Measurements from ENCODE around the gene GATA3. TPM values are rescaled to one million over a fixed set of nuclear protein-coding genes. Genes with fewer than 3 reads are reported as not detected.

Gene GATA3
- total RNA-seq, 3 donors from 2014 or later, result 0.48 to 36.4 (median 28.2) TPM

DNA sequence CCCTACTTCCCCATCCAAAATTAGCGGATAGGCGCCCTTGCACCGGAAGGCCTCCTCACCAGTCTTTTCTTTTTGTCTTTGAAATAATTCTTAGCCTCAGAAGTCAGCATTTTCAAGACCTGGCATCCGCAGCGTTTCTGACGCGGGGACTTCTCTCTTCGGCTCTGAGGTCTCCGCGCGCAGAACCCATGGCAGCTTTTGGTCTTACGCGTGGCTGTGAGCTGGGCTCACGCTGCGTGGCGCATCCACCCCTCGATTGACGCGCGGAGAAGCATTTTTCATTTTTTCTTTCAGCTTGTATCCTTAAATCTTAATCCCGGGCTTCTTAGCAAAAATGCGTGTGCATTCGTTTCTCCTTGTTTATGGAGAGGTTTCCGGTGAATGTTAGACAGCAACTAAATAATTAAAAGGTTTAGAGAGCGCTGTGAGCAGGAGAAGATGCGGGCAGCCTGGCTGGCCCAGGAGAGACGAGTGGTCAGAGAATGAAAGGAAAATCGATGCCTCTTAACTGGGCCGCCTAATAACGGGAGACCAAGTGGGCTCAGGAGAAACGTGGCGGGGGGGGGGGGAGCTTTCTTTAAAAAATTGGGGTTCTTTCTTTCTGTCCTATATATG, 2.0 kb upstream of the GATA3 start:
- intact Hi-C loops (cut with DNase I; ENCODE audit: low total_unique reads), result no loop called here
- DNase-seq (ENCODE audit: low spot score in 2 of 2), result no peak
- peaks cover 0 to 56% of the 10 kb centered on the region in 2 donors for H3K27me3 ChIP-seq
- no peaks in the 10 kb centered on the region for H3K4me1 ChIP-seq
- H3K27ac ChIP-seq, result peak overlapping the region; percentile 91 to 96
- H3K36me3 ChIP-seq, result no peaks in the 10 kb centered on the region
- peak overlapping the region in 2 of 3 donors; percentile 72 to 87 for H3K4me3 ChIP-seq
- TF ChIP-seq POLR2AphosphoS5 (IDR thresholded peaks at IDR 0.05) (no peak), POLR2A (IDR thresholded peaks at IDR 0.05) (no peak)
- TF ChIP-seq, protein P1, sequence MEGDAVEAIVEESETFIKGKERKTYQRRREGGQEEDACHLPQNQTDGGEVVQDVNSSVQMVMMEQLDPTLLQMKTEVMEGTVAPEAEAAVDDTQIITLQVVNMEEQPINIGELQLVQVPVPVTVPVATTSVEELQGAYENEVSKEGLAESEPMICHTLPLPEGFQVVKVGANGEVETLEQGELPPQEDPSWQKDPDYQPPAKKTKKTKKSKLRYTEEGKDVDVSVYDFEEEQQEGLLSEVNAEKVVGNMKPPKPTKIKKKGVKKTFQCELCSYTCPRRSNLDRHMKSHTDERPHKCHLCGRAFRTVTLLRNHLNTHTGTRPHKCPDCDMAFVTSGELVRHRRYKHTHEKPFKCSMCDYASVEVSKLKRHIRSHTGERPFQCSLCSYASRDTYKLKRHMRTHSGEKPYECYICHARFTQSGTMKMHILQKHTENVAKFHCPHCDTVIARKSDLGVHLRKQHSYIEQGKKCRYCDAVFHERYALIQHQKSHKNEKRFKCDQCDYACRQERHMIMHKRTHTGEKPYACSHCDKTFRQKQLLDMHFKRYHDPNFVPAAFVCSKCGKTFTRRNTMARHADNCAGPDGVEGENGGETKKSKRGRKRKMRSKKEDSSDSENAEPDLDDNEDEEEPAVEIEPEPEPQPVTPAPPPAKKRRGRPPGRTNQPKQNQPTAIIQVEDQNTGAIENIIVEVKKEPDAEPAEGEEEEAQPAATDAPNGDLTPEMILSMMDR (IDR thresholded peaks at IDR 0.05), result no peak
- H3K9me3 ChIP-seq, result no peaks in the 10 kb centered on the region

DNA sequence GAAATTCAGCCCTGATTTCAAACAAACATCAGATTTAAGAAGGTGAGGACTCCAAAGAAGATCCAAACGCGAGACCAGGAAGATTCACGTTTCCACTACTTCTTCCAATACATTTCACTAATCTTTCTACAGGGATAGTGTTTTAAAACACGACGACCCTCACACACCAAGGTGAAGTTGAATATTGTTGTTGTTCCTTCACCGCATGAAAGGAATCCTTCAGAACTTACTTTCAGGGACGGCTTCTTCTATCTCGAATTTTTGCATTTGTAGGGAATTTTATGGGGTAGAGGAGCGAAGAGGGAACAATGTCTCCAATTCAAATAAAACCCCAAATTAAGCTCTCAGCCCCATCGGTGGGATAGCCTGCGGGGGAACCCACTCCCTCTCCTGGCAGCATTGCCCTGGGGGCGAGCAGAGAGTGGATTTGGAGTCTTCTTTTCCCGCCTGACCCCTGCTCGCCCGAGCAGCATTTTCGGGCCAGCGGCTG, 1.5 kb upstream of the GATA3 start:
- H3K27ac ChIP-seq, result peak overlapping the region; percentile 91 to 96
- peaks cover 0 to 51% of the 10 kb centered on the region in 2 donors for H3K27me3 ChIP-seq

DNA sequence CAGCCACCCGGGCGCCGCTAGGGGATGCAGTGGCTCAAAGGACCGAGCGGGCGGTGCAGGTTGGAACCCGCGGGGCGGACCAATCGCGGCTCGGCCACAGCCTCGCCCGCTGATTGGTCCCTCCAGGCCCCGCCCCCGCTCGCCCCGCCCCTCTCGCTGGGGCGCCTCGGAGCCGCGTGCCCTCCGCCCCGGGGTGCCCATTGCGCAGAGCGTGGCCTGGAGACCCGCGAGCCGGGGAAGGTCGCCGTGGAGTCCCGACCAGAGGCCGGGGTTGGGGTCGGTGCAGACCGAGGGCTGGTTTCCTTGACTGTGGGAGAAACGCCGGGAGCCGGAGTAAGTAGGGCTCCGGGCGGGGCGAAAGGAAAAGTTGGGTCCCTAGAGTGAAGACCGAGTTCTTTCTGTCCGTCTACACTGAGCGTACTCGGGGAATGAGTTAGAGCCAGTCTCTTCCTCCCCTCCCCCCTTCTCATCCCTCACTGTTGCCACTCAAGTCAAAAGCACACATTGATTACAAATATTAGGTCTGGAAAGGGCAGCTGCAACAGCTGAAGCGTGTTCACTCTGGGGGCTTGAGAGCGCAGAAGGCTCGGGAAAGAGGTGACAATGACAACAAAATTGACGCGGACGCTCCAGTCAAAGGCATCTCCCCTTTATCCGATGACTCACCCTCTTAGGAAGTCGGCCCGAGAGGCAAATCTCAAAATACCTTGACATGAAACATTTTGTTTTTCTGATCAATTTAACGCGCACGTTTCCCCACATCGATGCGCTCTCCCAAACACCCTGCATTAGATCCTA, 843 bp upstream of the GATA3 start:
- no peaks in the 10 kb centered on the region for H3K9me3 ChIP-seq
- peak; percentile 91 to 93 for DNase-seq (ENCODE audit: low spot score in 2 of 2)
- peak overlapping the region; percentile 43 to 87 (median 72) for H3K4me3 ChIP-seq
- intact Hi-C loops (cut with DNase I; ENCODE audit: low total_unique reads), result no loop called here
- TF ChIP-seq POLR2AphosphoS5 (IDR thresholded peaks at IDR 0.05), result peak in 2 of 3 donors; percentile 41 to 57
- TF ChIP-seq, protein P1 (IDR thresholded peaks at IDR 0.05), result peak in 2 of 3 donors; percentile 63 to 82
- peak; percentile 49 for TF ChIP-seq POLR2A (IDR thresholded peaks at IDR 0.05)
- H3K4me1 ChIP-seq, result no peaks in the 10 kb centered on the region
- peaks cover 0 to 50% of the 10 kb centered on the region in 2 donors for H3K27me3 ChIP-seq
- peak overlapping the region; percentile 91 to 96 for H3K27ac ChIP-seq
- H3K36me3 ChIP-seq, result no peaks in the 10 kb centered on the region

More for the DNA sequence above, 1.5 kb upstream of the GATA3 start:
- H3K4me1 ChIP-seq, result no peaks in the 10 kb centered on the region
- no peak for DNase-seq (ENCODE audit: low spot score in 2 of 2)
- no peak for TF ChIP-seq POLR2AphosphoS5 (IDR thresholded peaks at IDR 0.05)
- TF ChIP-seq, protein P1 (IDR thresholded peaks at IDR 0.05), result peak in 1 of 3 donors; percentile 94
- H3K9me3 ChIP-seq, result no peaks in the 10 kb centered on the region
- no peaks in the 10 kb centered on the region for H3K36me3 ChIP-seq
- intact Hi-C loops (cut with DNase I; ENCODE audit: low total_unique reads), result no loop called here
- H3K4me3 ChIP-seq, result peak overlapping the region; percentile 43 to 87 (median 72)

DNA sequence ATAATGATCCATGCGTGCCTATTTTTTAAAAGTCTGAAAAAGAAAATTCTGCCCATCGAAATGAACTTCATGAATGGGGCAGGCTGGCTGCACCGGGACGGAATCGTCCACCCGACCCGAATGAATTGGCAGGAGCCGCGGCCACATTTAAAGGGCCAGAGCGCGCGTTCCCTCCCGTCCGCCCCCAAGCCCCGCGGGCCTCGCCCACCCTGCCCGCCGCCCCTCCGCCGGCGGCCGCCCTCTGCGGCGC, 319 bp upstream of the GATA3 start:
- no peak for TF ChIP-seq POLR2A (IDR thresholded peaks at IDR 0.05)
- TF ChIP-seq POLR2AphosphoS5 (IDR thresholded peaks at IDR 0.05), result no peak
- TF ChIP-seq, protein P1 (IDR thresholded peaks at IDR 0.05), result no peak
- H3K27ac ChIP-seq, result peak overlapping the region; percentile 91 to 96
- no peaks in the 10 kb centered on the region for H3K9me3 ChIP-seq
- peaks cover 0 to 47% of the 10 kb centered on the region in 2 donors for H3K27me3 ChIP-seq
- H3K36me3 ChIP-seq, result no peaks in the 10 kb centered on the region
- intact Hi-C loops (cut with DNase I; ENCODE audit: low total_unique reads), result no loop called here
- no peaks in the 10 kb centered on the region for H3K4me1 ChIP-seq
- H3K4me3 ChIP-seq, result peak overlapping the region; percentile 43 to 87 (median 72)
- DNase-seq (ENCODE audit: low spot score in 2 of 2), result peak in 1 of 2 donors; percentile 69

All from breast epithelium (tissue), 4 donors.